ENCODE results near the gene CDYL2.

DNA sequence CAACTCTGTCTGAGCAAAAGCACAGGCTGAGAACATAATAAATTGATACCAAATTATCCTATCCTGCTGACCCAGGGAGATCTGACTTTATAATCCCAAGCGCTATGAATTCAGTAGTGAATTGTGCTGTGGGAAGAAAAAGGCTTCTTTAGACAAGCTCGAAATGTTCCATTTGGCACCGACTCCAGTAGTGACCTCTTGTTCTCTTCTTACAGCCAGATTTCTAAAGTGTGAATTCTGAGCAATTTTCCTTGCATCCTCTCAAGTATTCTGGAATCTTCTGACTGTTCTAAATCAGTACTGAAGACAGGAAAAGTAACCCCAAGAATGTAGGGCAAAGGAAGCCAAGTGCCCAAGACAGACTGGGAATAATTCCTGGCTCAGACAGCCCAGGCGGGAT lies 58.2 kb downstream of the CDYL2 start:
- TF ChIP-seq, protein P1, sequence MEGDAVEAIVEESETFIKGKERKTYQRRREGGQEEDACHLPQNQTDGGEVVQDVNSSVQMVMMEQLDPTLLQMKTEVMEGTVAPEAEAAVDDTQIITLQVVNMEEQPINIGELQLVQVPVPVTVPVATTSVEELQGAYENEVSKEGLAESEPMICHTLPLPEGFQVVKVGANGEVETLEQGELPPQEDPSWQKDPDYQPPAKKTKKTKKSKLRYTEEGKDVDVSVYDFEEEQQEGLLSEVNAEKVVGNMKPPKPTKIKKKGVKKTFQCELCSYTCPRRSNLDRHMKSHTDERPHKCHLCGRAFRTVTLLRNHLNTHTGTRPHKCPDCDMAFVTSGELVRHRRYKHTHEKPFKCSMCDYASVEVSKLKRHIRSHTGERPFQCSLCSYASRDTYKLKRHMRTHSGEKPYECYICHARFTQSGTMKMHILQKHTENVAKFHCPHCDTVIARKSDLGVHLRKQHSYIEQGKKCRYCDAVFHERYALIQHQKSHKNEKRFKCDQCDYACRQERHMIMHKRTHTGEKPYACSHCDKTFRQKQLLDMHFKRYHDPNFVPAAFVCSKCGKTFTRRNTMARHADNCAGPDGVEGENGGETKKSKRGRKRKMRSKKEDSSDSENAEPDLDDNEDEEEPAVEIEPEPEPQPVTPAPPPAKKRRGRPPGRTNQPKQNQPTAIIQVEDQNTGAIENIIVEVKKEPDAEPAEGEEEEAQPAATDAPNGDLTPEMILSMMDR (IDR thresholded peaks at IDR 0.05): no peak
- TF ChIP-seq EZH2phosphoT487 (IDR thresholded peaks at IDR 0.05) (no peak), EZH2 (IDR thresholded peaks at IDR 0.05) (no peak)
